ENCODE data around the gene IL5.

DNA sequence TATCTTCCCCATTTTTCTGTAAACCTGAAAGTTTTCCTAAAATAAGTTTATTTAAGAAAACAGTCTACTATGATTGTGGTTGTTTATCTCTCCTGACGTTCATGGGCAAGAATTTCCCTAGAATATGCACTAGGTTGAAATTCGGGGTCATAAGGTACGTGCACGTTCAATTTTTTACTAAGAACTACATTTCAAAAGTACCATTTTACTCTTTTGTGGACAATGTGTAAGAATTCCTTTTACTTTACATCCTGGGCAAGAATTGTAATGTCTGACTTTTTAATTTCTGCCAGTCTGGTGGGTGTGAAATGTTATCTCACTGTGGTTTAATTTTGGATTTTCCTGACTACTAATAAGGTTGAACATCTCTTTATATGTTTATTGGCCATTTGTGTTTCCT is 12.4 kb downstream of the IL5 start:
- TF ChIP-seq CEBPB (IDR thresholded peaks at IDR 0.05) (no peak), RAD21 (IDR thresholded peaks at IDR 0.05; ENCODE audit: low read depth) (no peak), YY1 (IDR thresholded peaks at IDR 0.05; ENCODE audit: low read depth) (no peak), EP300 (IDR thresholded peaks at IDR 0.05; ENCODE audit: borderline replicate concordance) (no peak), TAF1 (IDR thresholded peaks at IDR 0.05; ENCODE audit: low read depth) (no peak)
- TF ChIP-seq, protein P1, sequence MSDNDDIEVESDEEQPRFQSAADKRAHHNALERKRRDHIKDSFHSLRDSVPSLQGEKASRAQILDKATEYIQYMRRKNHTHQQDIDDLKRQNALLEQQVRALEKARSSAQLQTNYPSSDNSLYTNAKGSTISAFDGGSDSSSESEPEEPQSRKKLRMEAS (IDR thresholded peaks at IDR 0.05) = no peak

Measured in Ishikawa (cell line).